ENCODE data around the gene PLCB3. TPM values are rescaled to one million over a fixed set of nuclear protein-coding genes. Genes with fewer than 3 reads are reported as not detected.

Gene PLCB3
- total and polyA plus RNA-seq, 2 of the 13 experiments (the other 11 are each of a cell fraction or from before 2014, with no cell fraction given): 7.5 to 13.8 TPM

- TF ChIP-seq HOXA3 (CRISPR knock-in tag; IDR thresholded peaks at IDR 0.05) (no peak), ZNF235 (CRISPR knock-in tag; IDR thresholded peaks at IDR 0.05; ENCODE audit: borderline replicate concordance) (no peak), CEBPZ (IDR thresholded peaks at IDR 0.05; ENCODE audit: low read length) (no peak), ZNF749 (CRISPR knock-in tag; IDR thresholded peaks at IDR 0.05; ENCODE audit: borderline replicate concordance) (no peak), MIER2 (CRISPR knock-in tag; IDR thresholded peaks at IDR 0.05) (no peak), ZUFSP (CRISPR knock-in tag; IDR thresholded peaks at IDR 0.05; ENCODE audit: borderline replicate concordance) (no peak), TAF1 (CRISPR knock-in tag; IDR thresholded peaks at IDR 0.05) (peak; percentile 24; the same call in 1 of the 2 replicates), MAFK (conservative IDR thresholded peaks at IDR 0.05 in 1 of 2, IDR thresholded peaks at IDR 0.05 in 1 of 2; ENCODE audit: low read length in 2 of 2) (no peak), HNF1B (CRISPR knock-in tag; IDR thresholded peaks at IDR 0.05) (no peak), NR2F6 (IDR thresholded peaks at IDR 0.05) (no peak), NR2F6 (CRISPR knock-in tag; IDR thresholded peaks at IDR 0.05) (no peak), ZNF678 (CRISPR knock-in tag; IDR thresholded peaks at IDR 0.05) (no peak), KLF16 (CRISPR knock-in tag; IDR thresholded peaks at IDR 0.05) (no peak), POLR2G (IDR thresholded peaks at IDR 0.05; ENCODE audit: low read depth, low read length) (peak; percentile 63; the same call in 1 of the 2 replicates), ZBED4 (CRISPR knock-in tag; IDR thresholded peaks at IDR 0.05; ENCODE audit: borderline replicate concordance) (0 out of 2 replicates have a peak, but pooled peaks have one; percentile 26), ATF2 (CRISPR knock-in tag; IDR thresholded peaks at IDR 0.05) (no peak; the same call in 1 of the 2 replicates), ZNF274 (CRISPR knock-in tag; IDR thresholded peaks at IDR 0.05) (no peak)
These were observed at the start of gene PLCB3 (continued) for GRCh38 chr11:64251016-64251752.
